PC-3 (cell line): Measurements from ENCODE around the gene RHEBL1. TPM values are rescaled to one million over a fixed set of nuclear protein-coding genes. Genes with fewer than 3 reads are reported as not detected.

Source experiments
- ATAC-seq: fragments of 200-7000 bp; cut with Tn5 transposase; 2 replicates; pipeline ENCODE4 v1.9.1; 2020; ENCODE audit warnings: mild to moderate bottlenecking, moderate library complexity
- BruUV-seq: library from RNA; stranded (reverse); fragments of 400-500 nt; replicated peaks from 2 replicates; lab custom pipeline; 2021; lab: Mats Ljungman, UMichigan
- CTCF ChIA-PET: fragments of 300-600 bp; sonication (Branson Sonifier 250); formaldehyde crosslinking; loops from one replicate; lab custom pipeline; 2022; ENCODE audit warnings: antibody characterized with exemption; lab: Charles Lee
- POLR2A ChIA-PET: fragments of 300-600 bp; sonication (Branson Sonifier 250); formaldehyde crosslinking; loops from one replicate; lab custom pipeline; 2022; ENCODE audit warnings: antibody characterized with exemption; ENCODE audit not compliant: unreplicated experiment; lab: Charles Lee
- DNase-seq: peaks from one replicate; pipeline ENCODE4 v3.0.0-alpha.2; 2015
- H2AFZ ChIP-seq: fragments of 300-600 bp; sonication (generic); 2 replicates; pipeline ENCODE4 v1.6.0; 2016; ENCODE audit warnings: antibody characterized with exemption, low read length
- H3F3A ChIP-seq: fragments of 300-600 bp; sonication (generic); one replicate; pipeline ENCODE4 v1.6.0; 2017; ENCODE audit warnings: antibody characterized with exemption, low read length, control low read depth, mild to moderate bottlenecking; ENCODE audit not compliant: unreplicated experiment
- H3K27ac ChIP-seq: fragments of 300-600 bp; sonication (generic); 2 replicates; pipeline ENCODE4 v1.5.1; 2016; ENCODE audit warnings: mild to moderate bottlenecking, low read length
- H3K27me3 ChIP-seq: fragments of 300-600 bp; sonication (generic); 2 replicates; pipeline ENCODE4 v1.6.1; 2016; ENCODE audit warnings: low read length, mixed read lengths
- H3K36me3 ChIP-seq: fragments of 300-600 bp; sonication (generic); 2 replicates; pipeline ENCODE4 v1.6.1; 2016; ENCODE audit warnings: low read depth, mixed run types, low read length, mixed read lengths
- H3K4me1 ChIP-seq: fragments of 300-600 bp; sonication (generic); 2 replicates; pipeline ENCODE4 v1.5.1; 2016; ENCODE audit warnings: low read length; ENCODE audit not compliant: insufficient read depth
- H3K4me2 ChIP-seq: fragments of 300-600 bp; sonication (generic); 2 replicates; pipeline ENCODE4 v1.6.0; 2016; ENCODE audit warnings: low read length
- H3K4me3 ChIP-seq: fragments of 300-600 bp; sonication (generic); 2 replicates; pipeline ENCODE4 v1.5.1; 2016; ENCODE audit warnings: mild to moderate bottlenecking, low read length, mixed read lengths
- H3K79me2 ChIP-seq: fragments of 300-600 bp; sonication (generic); 2 replicates; pipeline ENCODE4 v1.6.1; 2017; ENCODE audit warnings: low read length, mixed read lengths
- H3K9ac ChIP-seq: fragments of 300-600 bp; sonication (generic); 2 replicates; pipeline ENCODE4 v1.6.0; 2016; ENCODE audit warnings: mild to moderate bottlenecking, low read length
- H3K9me2 ChIP-seq: fragments of 300-600 bp; sonication (generic); replicated peaks from 2 replicates; pipeline ENCODE4 v1.6.1; 2016; ENCODE audit warnings: mixed run types, low read length, mixed read lengths
- H3K9me3 ChIP-seq: fragments of 300-600 bp; sonication (generic); 2 replicates; pipeline ENCODE4 v1.6.1; 2016; ENCODE audit warnings: low read length, mixed read lengths
- H4K20me1 ChIP-seq: fragments of 300-600 bp; sonication (generic); 2 replicates; pipeline ENCODE4 v1.6.1; 2016; ENCODE audit warnings: low read length, mixed read lengths
- EZH2 ChIP-seq: fragments of 300-600 bp; sonication (generic); IDR thresholded peaks from one replicate; pipeline ENCODE4 v1.6.1; 2017; ENCODE audit warnings: antibody characterized with exemption, mild to moderate bottlenecking, low read length; ENCODE audit not compliant: unreplicated experiment
- EZH2phosphoT487 ChIP-seq: fragments of 300-600 bp; sonication (generic); IDR thresholded peaks from 2 replicates; pipeline ENCODE4 v1.6.1; 2018; ENCODE audit warnings: mild to moderate bottlenecking, antibody characterized with exemption, low read length, borderline replicate concordance
- intact Hi-C: fragments of 100-400 bp; cut with micrococcal nuclease; formaldehyde crosslinking; loops from 2 replicates; pipeline ENCODE4 v1.9.0; 2023
- total RNA-seq: library from RNA; depleted of rRNA; stranded (reverse); fragments of >200 nt; gene quantifications from 2 replicates; pipeline ENCODE4 v1.2.3, GENCODE V29; 2014
- TF ChIP-seq, protein P1 (sequence below): fragments of 300-600 bp; sonication (generic); conservative IDR thresholded peaks from 2 replicates; pipeline ENCODE4 v1.5.1; 2017; ENCODE audit warnings: antibody characterized with exemption, low read depth, mild to moderate bottlenecking, low read length

Gene RHEBL1
- total RNA-seq, 1 experiment from 2014 or later = 5.0 TPM

DNA sequence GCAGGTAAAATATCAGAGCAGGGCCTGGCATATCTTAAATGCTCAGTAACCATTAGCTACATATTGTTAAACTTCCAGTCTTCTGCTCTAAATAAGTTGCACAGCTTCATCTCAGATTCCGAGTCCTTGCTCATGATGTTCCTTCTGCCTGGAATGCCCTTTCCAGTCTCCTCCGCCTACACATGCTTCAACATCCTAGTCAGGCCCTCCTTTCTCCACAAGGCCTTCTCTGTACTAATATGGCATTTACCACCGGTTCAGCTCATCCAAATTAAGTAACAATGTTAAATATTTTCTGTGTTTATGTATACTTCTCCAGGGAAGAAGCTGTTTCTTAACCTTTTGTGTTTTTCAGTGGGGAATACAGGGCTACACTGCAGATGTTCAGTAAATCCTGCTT lies 16.3 kb upstream of the RHEBL1 start:
- TF ChIP-seq EZH2phosphoT487 (no peak), EZH2 (no peak)
- TF ChIP-seq, protein P1, sequence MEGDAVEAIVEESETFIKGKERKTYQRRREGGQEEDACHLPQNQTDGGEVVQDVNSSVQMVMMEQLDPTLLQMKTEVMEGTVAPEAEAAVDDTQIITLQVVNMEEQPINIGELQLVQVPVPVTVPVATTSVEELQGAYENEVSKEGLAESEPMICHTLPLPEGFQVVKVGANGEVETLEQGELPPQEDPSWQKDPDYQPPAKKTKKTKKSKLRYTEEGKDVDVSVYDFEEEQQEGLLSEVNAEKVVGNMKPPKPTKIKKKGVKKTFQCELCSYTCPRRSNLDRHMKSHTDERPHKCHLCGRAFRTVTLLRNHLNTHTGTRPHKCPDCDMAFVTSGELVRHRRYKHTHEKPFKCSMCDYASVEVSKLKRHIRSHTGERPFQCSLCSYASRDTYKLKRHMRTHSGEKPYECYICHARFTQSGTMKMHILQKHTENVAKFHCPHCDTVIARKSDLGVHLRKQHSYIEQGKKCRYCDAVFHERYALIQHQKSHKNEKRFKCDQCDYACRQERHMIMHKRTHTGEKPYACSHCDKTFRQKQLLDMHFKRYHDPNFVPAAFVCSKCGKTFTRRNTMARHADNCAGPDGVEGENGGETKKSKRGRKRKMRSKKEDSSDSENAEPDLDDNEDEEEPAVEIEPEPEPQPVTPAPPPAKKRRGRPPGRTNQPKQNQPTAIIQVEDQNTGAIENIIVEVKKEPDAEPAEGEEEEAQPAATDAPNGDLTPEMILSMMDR = no peak
- Histone ChIP-seq H3K9me2 (no peaks in the 10 kb centered on the region), H3K4me1 (peaks cover 11% of the 10 kb centered on the region), H3K36me3 (no peaks in the 10 kb centered on the region), H3K4me3 (no peak overlapping the region), H3K9ac (no peak overlapping the region), H3K27ac (no peak overlapping the region), H2AFZ (no peak overlapping the region), H3K79me2 (no peaks in the 10 kb centered on the region), H3K9me3 (no peaks in the 10 kb centered on the region), H3K27me3 (peaks cover 16% of the 10 kb centered on the region), H3K4me2 (no peak overlapping the region), H3F3A (no peaks in the 10 kb centered on the region), H4K20me1 (no peaks in the 10 kb centered on the region)
- no TSS peak for BruUV-seq
- ATAC-seq (no peak), DNase-seq (no peak)
- intact Hi-C loops = no loop called here
- POLR2A ChIA-PET = interaction anchor here (0.6 kb wide), 1 partner anchor 29 kb away, joined by 6 read pairs; no protein-coding TSS in a partner anchor
- CTCF ChIA-PET = interaction anchor here (0.6 kb wide), 1 partner anchor 149 kb away, joined by 6 read pairs; no protein-coding TSS in a partner anchor

DNA sequence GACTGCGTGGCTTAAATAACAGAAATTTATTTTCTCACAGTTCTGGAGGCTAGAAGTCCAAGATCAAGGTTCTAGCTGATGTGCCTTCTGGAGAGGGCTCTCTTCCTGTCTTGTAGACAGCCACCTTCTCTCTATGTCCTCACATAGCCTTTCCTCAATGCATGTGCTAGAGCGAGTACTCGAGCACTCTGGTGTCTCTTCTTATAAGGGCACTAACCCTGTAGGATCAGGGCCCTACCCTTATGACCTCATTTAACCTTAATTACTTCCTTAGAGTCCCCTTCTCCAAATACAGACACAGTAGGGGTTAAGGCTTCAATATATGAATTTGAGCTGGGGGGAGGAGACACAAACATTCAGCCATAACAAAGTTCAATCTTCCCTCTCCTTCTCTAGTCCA lies 14.7 kb upstream of the RHEBL1 start:
- Histone ChIP-seq H3K27ac (no peak overlapping the region), H2AFZ (no peak overlapping the region), H3K79me2 (no peaks in the 10 kb centered on the region), H3K9me2 (no peaks in the 10 kb centered on the region), H3K9me3 (no peaks in the 10 kb centered on the region), H3K4me2 (no peak overlapping the region), H3K4me3 (no peak overlapping the region), H3K9ac (no peak overlapping the region), H3F3A (no peaks in the 10 kb centered on the region), H3K4me1 (peaks cover 11% of the 10 kb centered on the region), H4K20me1 (no peaks in the 10 kb centered on the region), H3K36me3 (no peaks in the 10 kb centered on the region), H3K27me3 (no peaks in the 10 kb centered on the region)
- no TSS peak for BruUV-seq
- ATAC-seq (no peak), DNase-seq (no peak)
- POLR2A ChIA-PET = no interaction called here
- TF ChIP-seq EZH2phosphoT487 = no peak
- TF ChIP-seq EZH2 = no peak
- TF ChIP-seq, protein P1 = no peak
- intact Hi-C loops = no loop called here
- CTCF ChIA-PET = no interaction called here

DNA sequence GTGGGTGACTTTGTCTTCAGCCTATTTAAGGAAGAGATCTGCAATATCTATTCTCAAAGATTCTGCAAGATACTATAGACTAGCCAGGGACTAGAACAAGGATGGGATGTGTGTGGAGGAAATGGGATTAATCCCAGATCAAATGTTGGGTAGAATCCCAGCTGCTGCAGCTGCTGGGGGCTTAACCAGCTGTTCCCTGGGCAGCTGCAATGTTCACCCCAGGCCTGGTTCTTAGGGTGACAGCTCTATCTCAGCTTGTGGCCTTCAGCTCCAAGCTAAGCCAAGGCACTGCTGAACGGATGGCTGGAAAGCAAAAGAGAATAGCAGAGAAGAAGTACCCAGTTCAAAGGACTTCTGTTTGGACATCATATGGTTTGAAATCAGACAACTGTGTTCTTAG lies 10.0 kb upstream of the RHEBL1 start:
- intact Hi-C loops = no loop called here
- CTCF ChIA-PET = no interaction called here
- Histone ChIP-seq H3K27me3 (no peaks in the 10 kb centered on the region), H3K4me2 (no peak overlapping the region), H3F3A (no peaks in the 10 kb centered on the region), H3K4me1 (no peaks in the 10 kb centered on the region), H3K27ac (no peak overlapping the region), H3K9me3 (no peaks in the 10 kb centered on the region), H2AFZ (no peak overlapping the region), H3K36me3 (no peaks in the 10 kb centered on the region), H4K20me1 (no peaks in the 10 kb centered on the region), H3K79me2 (no peaks in the 10 kb centered on the region), H3K9me2 (no peaks in the 10 kb centered on the region), H3K4me3 (no peak overlapping the region), H3K9ac (no peak overlapping the region)
- no peak for TF ChIP-seq EZH2phosphoT487
- TF ChIP-seq EZH2 = no peak
- TF ChIP-seq, protein P1 = no peak
- DNase-seq (no peak), ATAC-seq (no peak)
- BruUV-seq = no TSS peak
- POLR2A ChIA-PET = no interaction called here
